HG03460 (cell line): ENCODE results near the gene ENHO.
"Not testable (repeated sequence)": the region's sequence is repeated elsewhere in the genome, so short reads cannot be mapped to it uniquely, and the experiment has no call there.

Experiments used
- ATAC-seq: cut with Tn5 transposase; IDR thresholded peaks from one replicate; pipeline ENCODE4 v1.9.1; 2021; ENCODE audit not compliant: unreplicated experiment

The ENHO gene

GRCh38 chr9:34532041-34532440 is 9.3 kb upstream of the ENHO start:
- ATAC-seq, result not testable (repeated sequence)

DNA sequence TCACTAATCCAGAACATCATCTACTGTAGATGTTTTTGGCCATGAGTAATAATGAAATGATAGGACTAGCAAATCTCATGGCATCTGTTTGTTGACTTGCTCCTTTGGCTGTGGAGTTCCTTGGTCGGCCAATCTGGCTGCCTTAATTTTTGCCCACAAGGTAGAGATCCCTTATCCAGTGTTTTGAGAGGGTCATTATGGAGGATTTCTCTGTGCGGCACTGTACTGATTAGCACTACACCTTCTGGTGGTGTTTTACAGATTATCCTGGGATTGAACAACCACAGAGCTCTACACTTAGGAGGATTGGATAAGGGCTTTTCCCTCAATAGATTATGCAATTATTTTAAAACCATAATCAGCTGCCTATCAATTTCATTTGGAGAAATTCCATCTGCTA is 3.2 kb upstream of the ENHO start:
- no peak for ATAC-seq

GRCh38 chr9:34524349-34524748 is 1.6 kb upstream of the ENHO start:
- no peak for ATAC-seq

- no peak for ATAC-seq
Observed at GRCh38 chr9:34522091-34522887, 501 bp downstream of the ENHO start.

GRCh38 chr9:34521406-34522045 is 1.3 kb downstream of the ENHO start:
- no peak for ATAC-seq

- no peak for ATAC-seq
Observed at GRCh38 chr9:34520505-34521385, 2.0 kb downstream of the ENHO start.

GRCh38 chr9:34520096-34520495 is 2.7 kb downstream of the ENHO start:
- ATAC-seq, result no peak

GRCh38 chr9:34519321-34520020 is 3.3 kb downstream of the ENHO start:
- no peak for ATAC-seq

DNA sequence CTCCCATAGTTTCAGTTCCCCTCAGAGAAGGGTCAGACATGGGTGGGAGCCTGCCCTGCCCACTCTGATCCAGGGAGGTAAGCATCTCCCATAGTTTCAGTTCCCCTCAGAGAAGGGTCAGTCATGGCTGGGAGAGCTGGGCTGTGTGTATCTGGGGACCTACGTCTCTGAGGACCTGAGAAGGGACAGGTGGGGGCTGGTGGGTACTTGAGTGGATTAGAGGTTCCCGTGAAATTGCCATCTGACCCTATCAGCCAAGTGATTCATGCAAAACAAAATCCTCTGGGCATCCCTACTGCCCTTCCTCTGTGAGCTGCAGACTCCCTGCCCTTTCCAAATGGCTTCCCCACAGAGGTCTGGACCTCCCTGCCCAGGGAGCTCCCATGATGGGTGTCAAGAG is 3.9 kb downstream of the ENHO start:
- no peak for ATAC-seq

GRCh38 chr9:34518110-34518616 is 4.6 kb downstream of the ENHO start:
- no peak for ATAC-seq

DNA sequence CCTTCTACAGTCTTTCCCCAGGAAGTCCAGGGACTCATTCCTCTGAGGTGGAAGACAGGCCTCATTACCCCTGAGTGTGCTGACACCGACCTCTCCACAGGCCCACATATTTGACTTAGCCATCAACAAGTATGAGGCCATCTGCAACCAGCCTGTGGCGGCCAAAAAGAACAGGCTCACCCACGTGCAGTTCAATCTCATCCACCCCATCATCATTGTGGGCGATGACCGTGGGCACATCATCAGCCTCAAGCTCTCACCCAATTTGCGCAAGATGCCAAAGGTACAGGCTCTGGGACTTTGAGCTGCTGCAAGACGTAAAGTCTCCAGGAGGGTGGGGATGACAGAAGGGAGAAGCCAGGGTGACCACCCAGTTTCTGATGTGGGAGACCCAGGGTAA is 5.6 kb downstream of the ENHO start:
- ATAC-seq, result no peak

DNA sequence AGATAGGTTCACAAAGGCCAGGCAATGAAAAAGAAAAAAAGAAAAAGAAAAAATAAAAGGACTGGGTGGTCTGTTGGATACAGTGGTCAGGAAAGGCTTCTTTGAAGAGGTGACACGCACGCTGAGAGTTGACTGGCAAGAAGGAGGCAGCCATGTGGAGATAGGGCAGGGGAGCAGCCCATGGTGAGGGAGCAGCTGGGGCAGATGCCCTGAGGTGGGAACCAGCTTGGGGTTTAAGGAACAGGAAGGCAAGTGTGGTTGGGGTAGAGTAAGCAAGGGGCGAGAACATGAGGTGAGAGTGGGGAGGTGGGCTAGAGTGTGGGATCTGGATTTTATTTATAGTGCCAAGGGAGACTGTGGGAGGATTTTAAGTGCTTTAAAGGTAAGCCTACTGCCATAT is 6.8 kb downstream of the ENHO start:
- no peak for ATAC-seq

DNA sequence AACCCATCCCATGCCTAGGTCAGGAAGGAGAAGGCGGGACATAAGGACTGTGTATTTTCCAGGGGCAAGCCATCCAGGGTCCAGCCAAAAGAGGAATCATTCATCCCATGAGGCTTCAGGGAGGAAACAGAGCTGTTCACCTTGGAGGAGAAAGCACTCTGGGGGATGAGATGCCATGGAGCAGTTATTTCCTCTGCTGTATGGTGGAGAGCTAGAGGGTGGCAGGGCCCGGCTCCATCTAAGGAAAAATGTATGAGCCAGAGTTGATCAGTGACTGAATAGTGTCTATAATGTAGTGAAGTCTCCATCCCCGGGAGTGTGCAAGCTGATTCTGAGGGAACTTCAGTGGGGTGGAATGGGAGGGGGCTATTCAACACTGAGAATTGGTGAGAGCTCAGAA is 8.0 kb downstream of the ENHO start:
- ATAC-seq, result no peak

GRCh38 chr9:34514401-34514800 is 8.4 kb downstream of the ENHO start:
- no peak for ATAC-seq

GRCh38 chr9:34513567-34514214 is 9.1 kb downstream of the ENHO start:
- ATAC-seq, result no peak

DNA sequence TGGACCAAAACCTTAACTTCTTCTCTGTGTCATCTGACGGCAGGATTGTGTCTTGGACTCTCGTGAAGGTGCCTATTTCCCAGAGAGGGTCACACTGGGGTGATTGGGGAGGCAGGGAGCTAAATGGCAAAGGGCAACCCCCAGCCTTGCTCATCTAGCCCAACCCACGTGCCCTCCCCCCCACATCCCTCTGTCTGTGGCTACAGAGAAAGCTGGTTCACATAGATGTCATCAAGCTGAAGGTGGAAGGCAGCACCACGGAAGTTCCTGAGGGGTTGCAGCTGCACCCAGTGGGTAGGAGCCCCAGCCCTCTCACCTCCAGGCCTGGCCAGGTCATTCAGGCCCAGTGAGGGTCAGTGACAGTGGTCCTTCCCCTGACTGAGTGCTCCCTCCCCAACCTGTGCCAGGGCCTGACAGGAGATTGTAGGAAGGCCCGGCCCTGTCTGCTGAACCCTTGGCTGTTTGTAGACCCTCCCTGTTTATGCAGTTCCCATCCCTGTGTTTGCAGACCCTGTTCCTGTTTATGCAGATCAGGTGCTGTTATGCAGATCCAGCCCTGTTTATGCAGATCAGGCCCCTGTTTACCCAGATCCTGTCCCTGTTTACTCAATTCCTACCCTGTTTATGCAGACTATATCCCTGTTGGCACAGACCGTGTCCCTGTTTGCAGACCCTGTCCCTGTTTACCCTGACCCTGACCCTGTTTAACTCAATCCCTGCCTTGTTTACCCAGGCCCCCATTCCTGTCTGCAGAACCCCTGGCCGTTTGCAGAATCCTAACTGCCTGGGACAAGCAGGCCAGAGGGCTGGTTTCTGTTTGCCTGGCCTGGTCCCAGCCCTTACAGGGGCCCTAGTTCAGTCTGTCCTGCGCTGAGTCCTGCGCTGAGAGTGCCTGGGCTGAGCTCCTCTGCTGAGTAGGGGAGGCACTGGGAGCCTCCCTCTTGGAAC is 10.4 kb downstream of the ENHO start:
- no peak for ATAC-seq

- no peak for ATAC-seq
Observed at GRCh38 chr9:34510497-34511468, 12.0 kb downstream of the ENHO start.

- ATAC-seq, result no peak
Observed at GRCh38 chr9:34508951-34509350, 13.8 kb downstream of the ENHO start.
